ENCODE measurements around the gene SRSF8.

SRSF8 gene

GRCh38 chr11:95070471-95070870 lies 3.8 kb downstream of the SRSF8 start:
- no peak for DNase-seq

- no peak for DNase-seq
These were observed 6.2 kb downstream of the SRSF8 start for GRCh38 chr11:95072948-95073347.

GRCh38 chr11:95074792-95075563 lies 8.3 kb downstream of the SRSF8 start:
- DNase-seq: no peak

- no peak for DNase-seq
These were observed 9.7 kb downstream of the SRSF8 start for GRCh38 chr11:95076416-95076815.

- no peak for DNase-seq
These were observed 10.3 kb downstream of the SRSF8 start for GRCh38 chr11:95076981-95077380.

- no peak for DNase-seq
These were observed 11.8 kb downstream of the SRSF8 start for GRCh38 chr11:95078526-95078925.

GRCh38 chr11:95081010-95081409 lies 14.3 kb downstream of the SRSF8 start:
- DNase-seq: no peak

GRCh38 chr11:95081412-95081811 lies 14.7 kb downstream of the SRSF8 start:
- no peak for DNase-seq

- DNase-seq: no peak
These were observed 15.9 kb downstream of the SRSF8 start for GRCh38 chr11:95082576-95083001.

GRCh38 chr11:95084509-95084908 lies 17.8 kb downstream of the SRSF8 start:
- DNase-seq: no peak

GRCh38 chr11:95085117-95085816 lies 18.5 kb downstream of the SRSF8 start:
- no peak for DNase-seq

GRCh38 chr11:95086151-95086550 lies 19.4 kb downstream of the SRSF8 start:
- DNase-seq: no peak

- DNase-seq: no peak
These were observed 20.3 kb downstream of the SRSF8 start for GRCh38 chr11:95086836-95087570.

- DNase-seq: no peak
These were observed 22.4 kb downstream of the SRSF8 start for GRCh38 chr11:95088946-95089619.

- peak; percentile 23 to 73 for DNase-seq
These were observed 23.2 kb downstream of the SRSF8 start, which contains the start of gene ENDOD1 for GRCh38 chr11:95089620-95090542. TSS of gene ENDOD1 (plus strand) at chr11:95089846. CDS start at chr11:95089928, 82 bp downstream.

- DNase-seq: no peak
These were observed 25.0 kb downstream of the SRSF8 start for GRCh38 chr11:95091663-95092180.

GRCh38 chr11:95092549-95093324 lies 26.0 kb downstream of the SRSF8 start:
- no peak for DNase-seq

GRCh38 chr11:95093548-95093947 lies 26.8 kb downstream of the SRSF8 start:
- no peak for DNase-seq

GRCh38 chr11:95095858-95096587 lies 29.3 kb downstream of the SRSF8 start:
- DNase-seq: no peak

- no peak for DNase-seq
These were observed 30.5 kb downstream of the SRSF8 start for GRCh38 chr11:95097209-95097608.
